ENCODE results near the gene CDA. TPM values are rescaled to one million over a fixed set of nuclear protein-coding genes. Genes with fewer than 3 reads are reported as not detected.

Gene CDA
- total and polyA plus RNA-seq, 2 of the 8 experiments (the other 6 are each of a cell fraction or from before 2014, with no cell fraction given), result 4.4 to 11.3 TPM

GRCh38 chr1:20661207-20662109 is 72.6 kb downstream of the CDA start, which contains the start of gene DDOST (continued):
- TF ChIP-seq BRCA1 (IDR thresholded peaks at IDR 0.05; ENCODE audit: low read depth, low read length), result no peak
- TF ChIP-seq ZNF274 (IDR thresholded peaks at IDR 0.05; ENCODE audit: borderline replicate concordance, extremely low read depth, low read length), result no peak
- peak; percentile 96 for TF ChIP-seq SP1 (IDR thresholded peaks at IDR 0.05; ENCODE audit: low read depth, low read length)
- no peak for TF ChIP-seq CBX8 (IDR thresholded peaks at IDR 0.05; ENCODE audit: borderline replicate concordance, low read depth, low read length)
- no peak for TF ChIP-seq MAFK (IDR thresholded peaks at IDR 0.05; ENCODE audit: low read depth, low read length)
- TF ChIP-seq SAP30 (IDR thresholded peaks at IDR 0.05; ENCODE audit: insufficient read depth, insufficient replicate concordance, low read length), result no peak
- TF ChIP-seq TEAD4 (IDR thresholded peaks at IDR 0.05; ENCODE audit: low read depth, low read length), result no peak
- TF ChIP-seq POLR2A (IDR thresholded peaks at IDR 0.05; ENCODE audit: control extremely low read depth in 1 of 2, low read depth in 2 of 2, low read length in 2 of 2), result peak in 1 of 2 experiments; percentile 86; a peak in 2 of 3 replicates
- peak; percentile 95 for TF ChIP-seq GABPA (IDR thresholded peaks at IDR 0.05; ENCODE audit: borderline replicate concordance, insufficient read depth, low read length)
- TF ChIP-seq HDAC6 (IDR thresholded peaks at IDR 0.05; ENCODE audit: low read depth, low read length), result no peak
- TF ChIP-seq CREB1 (IDR thresholded peaks at IDR 0.05), result peak; percentile 24; the same call in 1 of the 2 replicates
- no peak for TF ChIP-seq USF2 (IDR thresholded peaks at IDR 0.05; ENCODE audit: low read length)
- no peak for TF ChIP-seq RFX5 (IDR thresholded peaks at IDR 0.05; ENCODE audit: borderline replicate concordance, low read depth, low read length)
- peak; percentile 50 for TF ChIP-seq TAF7 (optimal IDR thresholded peaks at IDR 0.05; ENCODE audit: borderline replicate concordance, low read depth, low read length)
- TF ChIP-seq FOSL1 (IDR thresholded peaks at IDR 0.05; ENCODE audit: insufficient read depth, low read depth, low read length), result no peak
- TF ChIP-seq ASH2L (IDR thresholded peaks at IDR 0.05; ENCODE audit: low read length), result no peak
- TF ChIP-seq TBP (IDR thresholded peaks at IDR 0.05; ENCODE audit: low read depth, low read length), result no peak; the same call in none of the 2 replicates
- no peak for TF ChIP-seq NRF1 (IDR thresholded peaks at IDR 0.05; ENCODE audit: low read depth, low read length)
- no peak for TF ChIP-seq RXRA (IDR thresholded peaks at IDR 0.05; ENCODE audit: insufficient read depth, low read depth, low read length)
- no peak for TF ChIP-seq SRF (IDR thresholded peaks at IDR 0.05; ENCODE audit: low read depth, low read length)
- TF ChIP-seq POLR2AphosphoS5 (IDR thresholded peaks at IDR 0.05; ENCODE audit: low read depth, low read length), result peak; percentile 74
- TF ChIP-seq ATF3 (IDR thresholded peaks at IDR 0.05; ENCODE audit: insufficient read depth, low read depth, low read length), result no peak
- TF ChIP-seq SP2 (IDR thresholded peaks at IDR 0.05; ENCODE audit: low read length), result peak; percentile 59

Data from H1 (cell line).